Suprapubic skin (tissue), 3 donors: Measurements from ENCODE around the gene ABCA6.

ENCODE experiments used
- EP300 ChIP-seq: sonication (generic); formaldehyde crosslinking; IDR thresholded peaks from one replicate; pipeline ENCODE4 v1.6.1; 2017; ENCODE audit warnings: antibody characterized with exemption
- POLR2A ChIP-seq, 2 donors: fragments of 450-650 bp; IDR thresholded peaks; one replicate each; pipeline ENCODE4 v1.6.1; 2017; ENCODE audit warnings: antibody characterized with exemption in 2 of 2, mild to moderate bottlenecking in 2 of 2, moderate library complexity in 2 of 2
- TF ChIP-seq, protein P1 (sequence below), 2 donors: fragments of 200-600 bp in 1 of 2; fragments of 450-650 bp in 1 of 2; sonication (generic) in 1 of 2; IDR thresholded peaks; one replicate each; pipeline ENCODE4 v1.5.1; 2016 to 2019; ENCODE audit warnings: antibody characterized with exemption in 2 of 2, mild to moderate bottlenecking in 1 of 2, moderate library complexity in 1 of 2

DNA sequence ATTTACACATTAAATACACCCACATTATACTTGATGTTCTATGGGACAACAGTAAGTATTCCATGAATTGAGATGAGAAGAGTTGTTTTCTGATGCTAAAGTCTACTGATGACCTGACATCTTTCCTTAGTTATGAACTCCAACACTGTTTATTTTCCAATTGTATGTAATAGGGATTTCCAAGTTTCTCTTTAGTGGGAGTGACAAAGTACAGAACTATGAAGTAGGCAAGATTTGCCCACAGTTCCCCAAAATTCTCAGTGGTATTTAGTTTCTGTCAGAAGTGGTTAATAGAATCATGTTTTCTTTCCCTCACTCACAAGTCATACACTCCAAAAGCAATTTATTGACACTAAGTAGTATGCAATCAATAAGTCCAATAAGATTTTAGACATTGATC, 22.5 kb upstream of the ABCA6 start:
- TF ChIP-seq, protein P1, sequence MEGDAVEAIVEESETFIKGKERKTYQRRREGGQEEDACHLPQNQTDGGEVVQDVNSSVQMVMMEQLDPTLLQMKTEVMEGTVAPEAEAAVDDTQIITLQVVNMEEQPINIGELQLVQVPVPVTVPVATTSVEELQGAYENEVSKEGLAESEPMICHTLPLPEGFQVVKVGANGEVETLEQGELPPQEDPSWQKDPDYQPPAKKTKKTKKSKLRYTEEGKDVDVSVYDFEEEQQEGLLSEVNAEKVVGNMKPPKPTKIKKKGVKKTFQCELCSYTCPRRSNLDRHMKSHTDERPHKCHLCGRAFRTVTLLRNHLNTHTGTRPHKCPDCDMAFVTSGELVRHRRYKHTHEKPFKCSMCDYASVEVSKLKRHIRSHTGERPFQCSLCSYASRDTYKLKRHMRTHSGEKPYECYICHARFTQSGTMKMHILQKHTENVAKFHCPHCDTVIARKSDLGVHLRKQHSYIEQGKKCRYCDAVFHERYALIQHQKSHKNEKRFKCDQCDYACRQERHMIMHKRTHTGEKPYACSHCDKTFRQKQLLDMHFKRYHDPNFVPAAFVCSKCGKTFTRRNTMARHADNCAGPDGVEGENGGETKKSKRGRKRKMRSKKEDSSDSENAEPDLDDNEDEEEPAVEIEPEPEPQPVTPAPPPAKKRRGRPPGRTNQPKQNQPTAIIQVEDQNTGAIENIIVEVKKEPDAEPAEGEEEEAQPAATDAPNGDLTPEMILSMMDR (IDR thresholded peaks at IDR 0.05) = no peak
- no peak for TF ChIP-seq POLR2A (IDR thresholded peaks at IDR 0.05)
- no peak for TF ChIP-seq EP300
